ENCODE data around the gene SMOC2. TPM values are rescaled to one million over a fixed set of nuclear protein-coding genes. Genes with fewer than 3 reads are reported as not detected.

The SMOC2 gene
- total and polyA plus RNA-seq, 8 donors, result 7.1 to 18.8 (median 9.5) TPM

DNA sequence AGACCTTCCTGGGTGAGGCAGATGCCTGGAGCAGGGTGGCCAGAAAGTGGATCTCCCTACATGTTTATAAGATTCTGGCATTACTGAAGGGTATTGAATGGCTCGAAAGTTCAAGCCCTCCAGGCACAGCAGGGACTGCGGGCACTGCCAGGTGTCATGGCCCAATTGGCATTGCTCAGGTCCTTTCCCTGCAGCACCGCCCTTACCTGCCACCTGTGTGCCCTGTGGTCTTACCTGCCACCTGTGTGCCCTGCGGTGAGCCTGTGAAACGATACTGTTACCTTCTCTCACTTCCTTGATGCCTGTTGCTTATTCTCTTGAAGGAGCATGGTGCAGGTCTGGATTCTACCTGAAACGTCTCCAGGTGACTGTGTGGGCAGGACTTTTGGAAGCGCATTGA, 32.2 kb downstream of the SMOC2 start:
- no peak overlapping the region for H3K4me3 ChIP-seq
- intact Hi-C loops (cut with DNase I), result no loop called here
- ATAC-seq (no peak), DNase-seq (no peak)
- TF ChIP-seq, protein P1, sequence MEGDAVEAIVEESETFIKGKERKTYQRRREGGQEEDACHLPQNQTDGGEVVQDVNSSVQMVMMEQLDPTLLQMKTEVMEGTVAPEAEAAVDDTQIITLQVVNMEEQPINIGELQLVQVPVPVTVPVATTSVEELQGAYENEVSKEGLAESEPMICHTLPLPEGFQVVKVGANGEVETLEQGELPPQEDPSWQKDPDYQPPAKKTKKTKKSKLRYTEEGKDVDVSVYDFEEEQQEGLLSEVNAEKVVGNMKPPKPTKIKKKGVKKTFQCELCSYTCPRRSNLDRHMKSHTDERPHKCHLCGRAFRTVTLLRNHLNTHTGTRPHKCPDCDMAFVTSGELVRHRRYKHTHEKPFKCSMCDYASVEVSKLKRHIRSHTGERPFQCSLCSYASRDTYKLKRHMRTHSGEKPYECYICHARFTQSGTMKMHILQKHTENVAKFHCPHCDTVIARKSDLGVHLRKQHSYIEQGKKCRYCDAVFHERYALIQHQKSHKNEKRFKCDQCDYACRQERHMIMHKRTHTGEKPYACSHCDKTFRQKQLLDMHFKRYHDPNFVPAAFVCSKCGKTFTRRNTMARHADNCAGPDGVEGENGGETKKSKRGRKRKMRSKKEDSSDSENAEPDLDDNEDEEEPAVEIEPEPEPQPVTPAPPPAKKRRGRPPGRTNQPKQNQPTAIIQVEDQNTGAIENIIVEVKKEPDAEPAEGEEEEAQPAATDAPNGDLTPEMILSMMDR (IDR thresholded peaks at IDR 0.05), result no peak
- no peak overlapping the region for H3K27ac ChIP-seq
- no peaks in the 10 kb centered on the region for H3K4me1 ChIP-seq
- H3K27me3 ChIP-seq, result peaks cover 0 to 26% of the 10 kb centered on the region in 2 donors
- no peaks in the 10 kb centered on the region for H3K9me3 ChIP-seq
- no peaks in the 10 kb centered on the region for H3K36me3 ChIP-seq

DNA sequence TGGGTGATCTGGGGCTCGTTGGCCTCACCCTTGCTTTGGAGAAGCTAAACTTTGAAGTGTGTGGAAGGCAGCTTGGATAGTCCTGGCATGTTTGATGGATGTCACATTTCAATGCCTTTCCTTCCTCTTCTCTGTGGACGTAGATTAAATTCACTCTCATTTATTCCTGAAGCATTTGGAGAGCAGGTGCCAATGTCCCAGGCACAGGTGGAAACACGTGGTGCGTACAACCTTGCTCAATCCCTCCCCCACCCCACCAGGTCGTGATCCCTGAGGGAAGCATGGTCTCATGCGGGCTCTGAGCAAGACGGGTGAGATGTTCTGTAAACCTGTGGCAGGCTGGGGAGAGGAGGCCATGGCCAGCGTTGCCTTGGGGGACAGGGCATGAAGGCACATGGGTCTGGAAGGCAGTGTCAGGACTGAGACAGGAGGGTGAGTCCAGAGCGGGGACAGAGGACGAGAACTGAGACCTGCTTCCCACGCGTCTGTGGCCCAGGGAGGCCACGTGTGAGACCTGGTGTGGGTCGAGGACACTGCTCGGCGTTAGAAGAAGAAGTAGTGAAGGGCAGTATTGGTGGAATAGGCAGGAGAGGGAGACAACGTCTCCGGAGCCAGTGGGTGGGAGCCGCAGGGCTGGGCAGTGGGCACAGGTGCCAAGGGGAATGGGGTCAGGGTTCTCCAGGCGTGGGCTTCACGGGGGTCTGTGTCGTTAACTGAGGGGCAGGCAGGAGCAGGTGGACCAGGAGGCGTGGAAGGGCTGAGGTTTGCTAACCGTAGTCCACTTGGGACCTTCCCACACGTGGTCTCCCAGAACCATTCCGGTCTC, 34.4 kb downstream of the SMOC2 start:
- TF ChIP-seq, protein P1 (IDR thresholded peaks at IDR 0.05), result no peak
- Histone ChIP-seq H3K4me1 (no peaks in the 10 kb centered on the region), H3K27me3 (peaks cover 0 to 18% of the 10 kb centered on the region in 2 donors), H3K27ac (no peak overlapping the region), H3K36me3 (no peaks in the 10 kb centered on the region), H3K9me3 (peaks cover 0 to 12% of the 10 kb centered on the region in 2 donors), H3K4me3 (no peak overlapping the region)
- ATAC-seq (no peak), DNase-seq (no peak)
- intact Hi-C loops (cut with DNase I), result no loop called here

DNA sequence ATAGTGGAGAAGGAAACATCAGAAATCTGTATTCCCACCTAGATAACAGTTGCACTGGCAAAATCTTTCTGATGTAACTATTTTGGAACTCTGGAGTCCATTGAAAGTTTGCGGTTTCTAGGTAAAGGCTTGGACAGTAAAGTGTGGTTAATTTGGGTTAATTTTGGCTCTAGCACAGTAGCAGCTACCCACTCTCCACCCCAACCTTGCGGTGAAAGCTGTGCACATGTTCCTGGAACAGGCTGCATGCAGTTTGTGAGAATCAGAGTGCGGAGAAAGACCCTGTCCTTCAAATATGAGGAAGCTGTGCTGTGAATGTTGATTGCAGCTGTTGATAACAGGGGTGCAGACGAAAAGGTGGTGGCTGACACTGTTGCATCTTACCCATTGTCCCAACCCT, 38.4 kb downstream of the SMOC2 start:
- Histone ChIP-seq H3K4me1 (no peaks in the 10 kb centered on the region), H3K27ac (no peak overlapping the region), H3K27me3 (peaks cover 0 to 13% of the 10 kb centered on the region in 2 donors), H3K4me3 (no peak overlapping the region), H3K36me3 (no peaks in the 10 kb centered on the region), H3K9me3 (peaks cover 0 to 17% of the 10 kb centered on the region in 2 donors)
- intact Hi-C loops (cut with DNase I), result no loop called here
- no peak for ATAC-seq
- TF ChIP-seq, protein P1 (IDR thresholded peaks at IDR 0.05), result no peak
- DNase-seq, result no peak

DNA sequence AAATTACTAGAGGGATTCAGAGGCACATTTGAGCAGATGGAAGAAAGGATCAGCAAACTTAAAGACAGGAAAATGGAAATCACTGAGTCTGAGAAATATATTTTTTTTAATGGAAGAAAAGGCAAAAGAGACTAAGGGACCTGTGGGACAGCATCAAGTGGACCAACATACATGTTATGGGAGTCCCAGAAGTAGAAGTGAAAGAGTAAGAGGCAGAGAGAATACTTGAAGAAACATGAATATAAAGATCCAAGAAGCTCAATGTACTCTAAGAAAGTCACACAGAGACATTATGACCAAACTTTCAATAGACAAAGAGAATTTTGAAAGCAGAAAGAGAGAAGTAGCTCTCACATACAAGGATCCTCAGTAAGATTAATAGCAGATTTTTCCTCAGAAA, 39.5 kb downstream of the SMOC2 start:
- Histone ChIP-seq H3K4me3 (no peak overlapping the region), H3K27ac (no peak overlapping the region), H3K27me3 (peaks cover 0 to 6% of the 10 kb centered on the region in 2 donors), H3K36me3 (no peaks in the 10 kb centered on the region), H3K4me1 (no peaks in the 10 kb centered on the region), H3K9me3 (peaks cover 0 to 17% of the 10 kb centered on the region in 2 donors)
- ATAC-seq, result no peak
- intact Hi-C loops (cut with DNase I), result no loop called here
- TF ChIP-seq, protein P1 (IDR thresholded peaks at IDR 0.05), result no peak
- no peak for DNase-seq

DNA sequence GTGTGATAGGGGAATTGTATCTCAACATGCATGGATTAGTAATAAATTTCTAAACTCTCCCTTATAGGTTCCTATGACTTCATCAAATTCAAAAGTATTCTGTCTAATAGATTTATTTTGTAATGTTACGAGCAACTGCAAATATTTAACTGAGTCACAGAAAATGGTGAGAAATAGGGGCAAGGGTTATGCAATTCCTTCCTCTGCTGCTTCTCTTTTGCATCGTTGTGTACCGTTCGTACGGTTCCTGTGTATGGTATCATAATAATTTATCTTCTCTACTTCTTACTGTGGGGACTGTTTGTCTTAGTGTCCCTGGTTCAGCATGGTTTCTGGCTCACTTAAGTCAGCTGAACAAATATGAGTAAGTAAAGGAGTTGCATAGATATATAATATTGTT, 44.8 kb downstream of the SMOC2 start:
- intact Hi-C loops (cut with DNase I), result no loop called here
- H3K9me3 ChIP-seq, result peaks cover 0 to under 1% of the 10 kb centered on the region in 2 donors
- TF ChIP-seq, protein P1 (IDR thresholded peaks at IDR 0.05), result no peak
- no peaks in the 10 kb centered on the region for H3K4me1 ChIP-seq
- ATAC-seq (no peak), DNase-seq (no peak)
- no peaks in the 10 kb centered on the region for H3K36me3 ChIP-seq
- H3K27me3 ChIP-seq, result peaks cover 0 to 9% of the 10 kb centered on the region in 2 donors
- H3K4me3 ChIP-seq, result no peak overlapping the region
- H3K27ac ChIP-seq, result no peak overlapping the region
